ENCODE data around the gene ZFYVE1. TPM values are rescaled to one million over a fixed set of nuclear protein-coding genes. Genes with fewer than 3 reads are reported as not detected.
A peak's percentile ranks its signal among the peaks of the same experiment; 100 is the strongest.
"Not testable (repeated sequence)": the region's sequence is repeated elsewhere in the genome, so short reads cannot be mapped to it uniquely, and the experiment has no call there.

ZFYVE1 gene
- total RNA-seq, 1 experiment from 2014 or later = 13.0 TPM

DNA sequence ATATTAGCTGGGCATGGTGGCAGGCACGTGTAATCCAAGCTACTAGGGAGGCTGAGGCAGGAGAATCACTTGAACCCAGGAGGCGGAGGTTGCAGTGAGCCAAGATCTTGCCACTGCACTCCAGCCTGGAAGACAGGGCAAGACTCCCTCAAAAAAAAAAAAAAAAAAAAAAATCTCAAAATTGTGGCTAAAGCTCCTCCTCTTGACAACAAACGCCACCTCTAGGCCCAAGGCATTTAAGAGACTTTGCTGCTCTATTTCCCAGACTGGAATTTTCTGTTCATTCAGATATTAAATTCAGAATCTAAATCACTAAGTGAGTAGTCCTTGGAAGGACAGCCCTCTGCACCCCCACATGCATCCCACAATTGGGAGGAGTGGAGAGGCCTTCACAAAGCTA, 1.4 kb downstream of the ZFYVE1 start:
- Histone ChIP-seq H3K9me3 (ENCODE audit: low read length) (no peaks in the 10 kb centered on the region), H3K4me1 (ENCODE audit: insufficient read depth, low read length) (peaks cover 18% of the 10 kb centered on the region), H3K4me2 (ENCODE audit: low read length) (peak overlapping the region; percentile 89), H3K36me3 (ENCODE audit: low read depth, low read length) (peaks cover 8% of the 10 kb centered on the region; the same call in 1 of the 2 replicates), H3K9ac (ENCODE audit: low read length) (peak overlapping the region; percentile 68; the same call in 1 of the 2 replicates), H4K20me1 (ENCODE audit: low read length) (no peaks in the 10 kb centered on the region), H3K79me2 (ENCODE audit: low read length) (peaks cover 15% of the 10 kb centered on the region), H2AFZ (ENCODE audit: low read length) (no peak overlapping the region), H3K4me3 (ENCODE audit: low read length) (peak overlapping the region; percentile 81; the same call in 1 of the 2 replicates), H3K9me2 (replicated peaks; ENCODE audit: low read length) (no peaks in the 10 kb centered on the region), H3F3A (ENCODE audit: low read length, unreplicated experiment) (no peaks in the 10 kb centered on the region), H3K27me3 (ENCODE audit: low read length) (no peaks in the 10 kb centered on the region), H3K27ac (ENCODE audit: low read length) (no peak overlapping the region)
- intact Hi-C loops (cut with micrococcal nuclease) = loop anchor here (5.0 kb wide), 1 partner anchor 47 kb away; no protein-coding TSS in a partner anchor
- BruUV-seq (replicated peaks) = no TSS peak
- CTCF ChIA-PET = interaction anchor here (0.5 to 0.9 kb wide), 6 partner anchors 29 to 77 kb away, joined by 3 to 14 read pairs (median 4); no protein-coding TSS in a partner anchor
- TF ChIP-seq, protein P1, sequence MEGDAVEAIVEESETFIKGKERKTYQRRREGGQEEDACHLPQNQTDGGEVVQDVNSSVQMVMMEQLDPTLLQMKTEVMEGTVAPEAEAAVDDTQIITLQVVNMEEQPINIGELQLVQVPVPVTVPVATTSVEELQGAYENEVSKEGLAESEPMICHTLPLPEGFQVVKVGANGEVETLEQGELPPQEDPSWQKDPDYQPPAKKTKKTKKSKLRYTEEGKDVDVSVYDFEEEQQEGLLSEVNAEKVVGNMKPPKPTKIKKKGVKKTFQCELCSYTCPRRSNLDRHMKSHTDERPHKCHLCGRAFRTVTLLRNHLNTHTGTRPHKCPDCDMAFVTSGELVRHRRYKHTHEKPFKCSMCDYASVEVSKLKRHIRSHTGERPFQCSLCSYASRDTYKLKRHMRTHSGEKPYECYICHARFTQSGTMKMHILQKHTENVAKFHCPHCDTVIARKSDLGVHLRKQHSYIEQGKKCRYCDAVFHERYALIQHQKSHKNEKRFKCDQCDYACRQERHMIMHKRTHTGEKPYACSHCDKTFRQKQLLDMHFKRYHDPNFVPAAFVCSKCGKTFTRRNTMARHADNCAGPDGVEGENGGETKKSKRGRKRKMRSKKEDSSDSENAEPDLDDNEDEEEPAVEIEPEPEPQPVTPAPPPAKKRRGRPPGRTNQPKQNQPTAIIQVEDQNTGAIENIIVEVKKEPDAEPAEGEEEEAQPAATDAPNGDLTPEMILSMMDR (conservative IDR thresholded peaks at IDR 0.05; ENCODE audit: low read depth, low read length) = 0 out of 2 replicates have a peak, but pooled peaks have one; percentile 27
- TF ChIP-seq EZH2 (IDR thresholded peaks at IDR 0.05; ENCODE audit: low read length, unreplicated experiment) = no peak
- DNase-seq (peak; percentile 33), ATAC-seq (no peak)
- POLR2A ChIA-PET (ENCODE audit: unreplicated experiment) = interaction anchor here (0.6 kb wide), 3 partner anchors 44 to 110 kb away, joined by 3 to 9 read pairs (median 4); no protein-coding TSS in a partner anchor

DNA sequence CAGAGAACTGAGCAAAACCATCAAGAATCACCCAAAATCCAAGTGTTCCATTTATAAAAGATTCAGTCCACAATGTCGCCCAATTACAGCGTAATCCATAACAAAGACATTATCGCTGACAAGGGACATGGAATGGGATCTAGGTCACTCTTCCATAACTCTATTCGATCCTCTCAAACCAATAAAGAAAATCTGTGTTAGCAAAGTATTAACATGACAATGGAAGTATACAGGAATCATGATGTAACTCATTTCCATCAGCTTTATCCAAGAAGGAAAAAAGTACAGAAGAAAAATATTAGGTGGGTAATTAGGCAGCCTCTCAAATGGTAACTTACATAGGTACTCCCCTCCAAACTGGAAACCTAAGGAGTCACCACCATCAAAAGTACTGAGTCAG, 4.9 kb downstream of the ZFYVE1 start:
- no peak for TF ChIP-seq EZH2 (IDR thresholded peaks at IDR 0.05; ENCODE audit: low read length, unreplicated experiment)
- TF ChIP-seq EZH2phosphoT487 (IDR thresholded peaks at IDR 0.05; ENCODE audit: borderline replicate concordance, low read length) = no peak
- TF ChIP-seq, protein P1 (conservative IDR thresholded peaks at IDR 0.05; ENCODE audit: low read depth, low read length) = no peak
- ATAC-seq (no peak), DNase-seq (no peak)
- CTCF ChIA-PET = no interaction called here
- Histone ChIP-seq H3K4me3 (ENCODE audit: low read length) (no peak overlapping the region), H4K20me1 (ENCODE audit: low read length) (no peaks in the 10 kb centered on the region; the same call in 1 of the 2 replicates), H3K27ac (ENCODE audit: low read length) (no peak overlapping the region), H3K4me2 (ENCODE audit: low read length) (0 out of 2 replicates have a peak overlapping the region, but pooled peaks have one; percentile 7), H3K9me2 (replicated peaks; ENCODE audit: low read length) (no peaks in the 10 kb centered on the region), H3F3A (ENCODE audit: low read length, unreplicated experiment) (no peaks in the 10 kb centered on the region), H3K27me3 (ENCODE audit: low read length) (no peaks in the 10 kb centered on the region), H3K9me3 (ENCODE audit: low read length) (no peaks in the 10 kb centered on the region), H3K79me2 (ENCODE audit: low read length) (peaks cover 15% of the 10 kb centered on the region), H3K9ac (ENCODE audit: low read length) (no peak overlapping the region), H3K36me3 (ENCODE audit: low read depth, low read length) (peaks cover 8% of the 10 kb centered on the region; the same call in 1 of the 2 replicates), H3K4me1 (ENCODE audit: insufficient read depth, low read length) (peaks cover 11% of the 10 kb centered on the region), H2AFZ (ENCODE audit: low read length) (no peak overlapping the region)
- no TSS peak for BruUV-seq (replicated peaks)
- intact Hi-C loops (cut with micrococcal nuclease) = no loop called here
- POLR2A ChIA-PET (ENCODE audit: unreplicated experiment) = no interaction called here

DNA sequence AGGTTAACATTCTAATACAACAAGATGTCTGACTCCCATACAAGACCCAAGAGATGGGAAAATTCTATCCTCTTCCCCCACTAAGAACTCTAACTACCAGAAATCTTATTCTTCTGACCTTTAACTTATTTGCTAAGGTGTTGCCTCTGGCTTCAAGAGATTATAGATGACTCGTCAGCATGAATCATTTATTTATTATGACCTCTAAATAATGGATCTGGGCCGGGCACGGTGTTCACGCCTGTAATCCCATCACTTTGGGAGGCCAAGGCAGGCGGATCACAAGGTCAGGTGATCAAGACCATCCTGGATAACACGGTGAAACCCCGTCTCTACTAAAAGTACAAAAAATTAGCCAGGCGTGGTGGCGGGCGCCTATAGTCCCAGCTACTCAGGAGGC, 10.9 kb downstream of the ZFYVE1 start:
- H3K4me2 ChIP-seq (ENCODE audit: low read length); H3K79me2 ChIP-seq (ENCODE audit: low read length); H3K9me2 ChIP-seq (replicated peaks; ENCODE audit: low read length); H4K20me1 ChIP-seq (ENCODE audit: low read length); H3K9ac ChIP-seq (ENCODE audit: low read length); H3K4me3 ChIP-seq (ENCODE audit: low read length); BruUV-seq (replicated peaks); H3K27me3 ChIP-seq (ENCODE audit: low read length); H3K36me3 ChIP-seq (ENCODE audit: low read depth, low read length); intact Hi-C loops (cut with micrococcal nuclease); H3K4me1 ChIP-seq (ENCODE audit: insufficient read depth, low read length); CTCF ChIA-PET; H3K9me3 ChIP-seq (ENCODE audit: low read length); H3F3A ChIP-seq (ENCODE audit: low read length, unreplicated experiment); H2AFZ ChIP-seq (ENCODE audit: low read length): not testable (repeated sequence)
- H3K27ac ChIP-seq (ENCODE audit: low read length) = 0 out of 2 replicates have a peak overlapping the region, but pooled peaks have one; percentile 14
- POLR2A ChIA-PET (ENCODE audit: unreplicated experiment) = interaction anchor here (0.5 to 0.7 kb wide), 2 partner anchors 16 to 1692 kb away, joined by 3 read pairs; no protein-coding TSS in a partner anchor
- DNase-seq (peak; percentile 77), ATAC-seq (peak; percentile 88)

DNA sequence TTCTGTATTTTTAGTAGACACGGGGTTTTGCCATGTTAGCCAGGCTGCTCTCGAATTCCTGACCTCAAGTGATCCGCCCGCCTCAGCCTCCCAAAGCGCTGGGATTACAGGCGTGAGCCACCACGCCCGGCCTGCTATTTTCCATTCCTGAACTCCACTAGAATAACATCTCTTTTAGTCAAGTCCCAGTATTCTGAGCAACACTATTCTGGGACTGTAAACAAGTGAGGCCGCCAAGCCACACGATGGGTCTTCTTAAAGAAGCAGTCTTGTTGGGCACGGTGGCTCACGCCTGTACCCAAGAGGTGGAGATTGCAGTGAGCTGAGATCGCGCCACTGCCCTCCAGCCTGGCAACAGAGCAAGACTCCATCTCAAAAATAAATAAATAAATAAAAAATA, 11.4 kb downstream of the ZFYVE1 start:
- H3K9ac ChIP-seq (ENCODE audit: low read length); H3K4me3 ChIP-seq (ENCODE audit: low read length); CTCF ChIA-PET; H3F3A ChIP-seq (ENCODE audit: low read length, unreplicated experiment); H3K9me3 ChIP-seq (ENCODE audit: low read length); H3K36me3 ChIP-seq (ENCODE audit: low read depth, low read length); H3K27me3 ChIP-seq (ENCODE audit: low read length); BruUV-seq (replicated peaks); H2AFZ ChIP-seq (ENCODE audit: low read length); H4K20me1 ChIP-seq (ENCODE audit: low read length); intact Hi-C loops (cut with micrococcal nuclease); ATAC-seq; H3K79me2 ChIP-seq (ENCODE audit: low read length); DNase-seq; H3K4me2 ChIP-seq (ENCODE audit: low read length); H3K27ac ChIP-seq (ENCODE audit: low read length); H3K4me1 ChIP-seq (ENCODE audit: insufficient read depth, low read length); H3K9me2 ChIP-seq (replicated peaks; ENCODE audit: low read length): not testable (repeated sequence)
- POLR2A ChIA-PET (ENCODE audit: unreplicated experiment) = interaction anchor here (0.5 kb wide), 2 partner anchors 15 to 26 kb away, joined by 3 read pairs; no protein-coding TSS in a partner anchor
